HG03575 (cell line): ENCODE results near the gene PROCR.
"Not testable (repeated sequence)": the region's sequence is repeated elsewhere in the genome, so short reads cannot be mapped to it uniquely, and the experiment has no call there.

Experiments used
- ATAC-seq: cut with Tn5 transposase; IDR thresholded peaks from one replicate; pipeline ENCODE4 v1.9.1; 2021; ENCODE audit not compliant: unreplicated experiment, insufficient number of reproducible peaks, low FRiP score; ENCODE audit errors: extremely low read depth

The PROCR gene

DNA sequence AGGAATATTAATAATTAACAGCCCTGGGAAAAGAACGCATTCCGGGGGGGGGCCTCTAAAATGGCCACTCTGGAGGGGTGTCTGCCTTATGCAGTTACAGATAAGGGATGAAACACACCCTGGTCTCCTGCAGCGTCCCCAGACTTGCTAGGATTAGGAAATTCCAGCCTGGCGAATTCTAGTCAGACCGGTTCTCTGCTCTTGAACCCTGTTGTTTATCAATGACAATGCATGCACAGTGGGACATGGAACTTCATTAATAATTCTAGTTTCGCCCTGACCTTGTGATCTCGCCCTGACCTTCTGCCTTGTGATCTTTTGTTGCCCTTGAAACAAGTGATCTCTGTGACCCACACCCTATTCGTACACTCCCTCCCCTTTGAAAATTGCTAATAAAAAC, 17.4 kb downstream of the PROCR start:
- not testable (repeated sequence) for ATAC-seq

DNA sequence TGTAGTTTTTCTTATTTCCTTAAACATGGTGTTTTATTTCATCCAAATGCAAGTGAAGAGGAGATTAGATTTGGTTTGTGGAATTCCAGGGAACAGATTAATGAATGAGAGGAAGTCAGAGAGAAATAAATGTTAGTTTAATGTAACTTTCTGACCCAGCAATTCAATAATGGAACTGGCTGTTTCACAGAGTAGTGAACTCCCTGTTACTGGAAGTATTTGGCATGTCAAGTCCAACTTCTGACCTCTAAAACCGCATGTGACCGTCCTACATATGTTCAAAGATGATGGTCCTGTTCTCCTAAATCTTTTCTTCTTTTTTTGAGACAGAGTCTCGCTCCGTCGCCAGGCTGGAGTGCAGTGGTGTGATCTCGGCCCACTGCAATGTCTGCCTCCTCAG, 18.7 kb downstream of the PROCR start:
- ATAC-seq, result no peak

DNA sequence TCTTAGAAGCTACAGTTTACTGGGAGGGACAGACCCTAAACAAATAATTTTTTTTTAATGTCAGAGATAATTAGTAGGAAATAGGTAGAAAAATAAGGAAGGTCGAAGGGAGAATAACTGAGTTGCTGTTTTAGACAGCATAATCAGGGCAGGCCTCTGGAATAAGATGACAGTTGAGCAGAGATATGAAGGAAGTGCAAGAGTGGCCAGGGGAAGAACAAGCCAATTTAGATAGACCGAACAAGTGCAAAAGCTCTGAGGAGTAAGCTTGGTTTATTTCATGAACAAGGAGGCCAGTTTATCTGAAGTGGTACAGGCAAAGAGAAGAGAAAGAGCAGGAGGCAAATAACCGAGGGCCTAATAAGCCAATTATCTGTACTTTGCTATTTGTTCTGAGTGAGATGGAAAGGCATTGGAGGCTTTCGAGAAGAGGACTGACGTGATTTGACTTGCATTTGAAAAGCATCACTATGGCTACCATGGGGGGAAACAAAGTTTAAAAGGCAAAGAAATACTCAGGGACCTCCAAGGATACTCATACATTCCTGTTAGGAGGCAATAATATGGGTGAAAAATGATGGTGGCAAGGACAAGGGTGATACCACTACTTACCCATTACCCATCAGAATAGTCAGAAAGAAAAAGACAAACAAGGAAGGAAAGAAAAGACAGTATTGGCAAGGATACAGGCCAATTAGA, 19.7 kb downstream of the PROCR start:
- no peak for ATAC-seq

DNA sequence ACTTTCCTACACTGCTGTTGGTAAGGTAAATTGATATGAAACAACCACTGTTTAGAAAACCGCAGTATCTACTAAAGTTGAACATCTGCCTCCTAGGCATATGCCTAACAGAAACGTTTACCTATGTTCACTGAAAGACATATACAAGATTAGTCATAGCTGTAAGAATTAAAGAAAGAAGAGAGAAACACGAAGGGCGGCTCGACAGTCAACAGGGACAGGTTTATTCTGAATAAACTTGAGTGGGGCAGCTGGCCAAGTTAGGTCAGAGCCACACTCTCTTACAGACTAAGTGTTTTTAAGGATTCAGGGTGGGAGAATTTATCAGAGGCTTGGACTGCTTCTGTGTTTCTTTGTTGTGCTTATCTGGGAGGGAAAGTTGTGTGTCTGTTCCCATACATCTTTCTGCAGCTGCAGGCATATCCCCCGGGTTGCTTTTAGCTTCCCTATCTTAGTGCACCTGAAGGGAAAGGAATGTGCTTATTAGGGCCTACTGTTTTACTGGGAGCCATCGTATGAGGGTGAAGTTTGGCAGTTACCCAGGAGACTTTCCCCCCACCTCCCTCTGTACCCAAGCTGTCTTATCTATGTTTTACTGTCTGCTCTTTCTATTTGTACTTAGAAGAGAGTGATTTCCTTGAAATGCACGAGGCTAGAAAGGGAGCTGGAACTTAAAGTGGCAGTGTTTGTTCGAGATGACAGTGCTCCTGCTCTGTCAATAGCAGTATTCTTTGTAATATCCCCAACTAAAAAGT, 20.4 kb downstream of the PROCR start:
- ATAC-seq, result no peak

DNA sequence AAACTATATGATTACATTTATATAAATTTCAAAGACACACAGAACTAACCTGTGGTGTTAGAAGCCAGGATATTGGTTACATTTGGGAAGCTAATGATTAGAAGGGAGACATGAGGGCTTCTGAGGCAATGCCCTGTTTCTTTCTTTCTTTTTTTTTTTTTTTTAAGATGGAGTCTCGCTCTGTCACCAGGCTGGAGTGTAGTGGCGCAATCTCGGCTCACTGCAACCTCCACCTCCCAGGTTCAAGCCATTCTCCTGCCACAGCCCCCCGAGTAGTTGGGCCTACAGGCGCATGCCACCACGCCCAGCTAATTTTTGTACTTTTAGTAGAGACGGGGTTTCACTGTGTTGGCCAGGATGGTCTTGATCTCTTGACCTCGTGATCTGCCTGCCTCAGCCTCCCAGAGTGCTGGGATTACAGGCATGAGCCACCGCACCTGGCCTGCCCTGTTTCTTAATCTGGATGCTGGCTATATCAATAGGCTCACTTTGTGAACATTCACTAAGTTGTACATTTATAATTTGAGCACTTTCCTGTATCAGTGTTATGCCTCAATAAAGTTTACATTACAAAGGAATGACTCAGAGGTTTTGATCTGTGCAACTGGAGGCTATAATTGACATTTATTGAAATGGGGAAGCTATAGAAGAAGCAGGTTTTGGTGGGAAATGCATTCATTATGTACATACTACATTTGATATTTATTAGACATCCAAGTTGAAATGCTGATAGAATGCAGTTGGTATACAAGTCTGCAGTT, 21.3 kb downstream of the PROCR start:
- not testable (repeated sequence) for ATAC-seq

DNA sequence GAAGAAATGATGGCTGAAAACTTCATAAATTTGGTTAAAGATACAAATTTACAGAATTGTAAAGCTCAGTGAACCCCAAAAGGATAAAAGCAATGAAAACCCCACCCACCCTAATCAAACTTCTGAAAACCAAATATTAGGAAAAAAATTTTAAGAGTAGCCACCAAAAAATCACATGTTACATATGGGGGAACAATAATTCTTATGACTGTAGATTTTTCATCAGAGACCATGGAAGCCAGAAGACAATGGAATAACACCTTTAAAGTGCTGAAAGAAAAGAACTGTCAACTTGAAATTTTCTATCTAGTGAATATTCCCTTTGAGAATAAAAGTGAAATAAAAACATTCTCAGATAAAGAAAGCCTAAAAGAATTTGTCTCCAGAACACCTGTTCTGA, 24.4 kb downstream of the PROCR start:
- no peak for ATAC-seq

DNA sequence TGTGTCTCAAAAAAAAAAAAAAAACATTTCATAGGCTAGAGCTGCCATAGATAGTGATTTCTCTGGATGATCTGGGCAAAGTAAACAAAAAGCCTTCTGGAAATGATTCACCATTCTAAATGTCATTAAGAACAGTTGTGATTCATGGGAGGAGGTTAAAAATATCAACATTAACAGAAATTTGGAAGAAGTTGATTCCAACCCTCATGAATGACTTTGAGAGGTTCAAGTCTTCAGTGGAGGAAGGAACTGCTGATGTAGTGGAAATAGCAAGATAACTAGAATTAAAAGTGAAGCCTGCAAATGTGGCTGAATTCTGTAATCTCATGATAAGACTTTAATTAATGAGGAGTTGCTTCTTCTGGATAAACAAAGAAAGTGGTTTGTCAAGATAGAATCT, 27.9 kb downstream of the PROCR start:
- no peak for ATAC-seq

DNA sequence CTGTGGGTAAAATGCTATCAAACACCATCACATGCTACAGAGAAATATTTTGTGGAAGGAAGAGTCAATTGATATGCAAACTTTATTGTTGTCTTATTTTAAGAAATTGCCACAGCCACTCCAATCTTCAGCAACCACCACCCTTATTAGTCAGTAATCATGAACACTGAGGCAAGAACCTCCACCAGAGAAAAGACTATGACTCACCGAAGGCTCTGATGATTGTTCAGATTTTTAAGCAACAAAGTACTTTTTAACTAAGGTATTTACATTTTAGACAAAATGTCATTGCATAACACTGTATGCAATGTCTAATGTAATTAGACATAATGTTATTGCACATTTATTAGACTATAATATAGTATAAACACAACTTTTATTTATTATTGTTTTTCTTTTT, 28.4 kb downstream of the PROCR start:
- ATAC-seq, result no peak

DNA sequence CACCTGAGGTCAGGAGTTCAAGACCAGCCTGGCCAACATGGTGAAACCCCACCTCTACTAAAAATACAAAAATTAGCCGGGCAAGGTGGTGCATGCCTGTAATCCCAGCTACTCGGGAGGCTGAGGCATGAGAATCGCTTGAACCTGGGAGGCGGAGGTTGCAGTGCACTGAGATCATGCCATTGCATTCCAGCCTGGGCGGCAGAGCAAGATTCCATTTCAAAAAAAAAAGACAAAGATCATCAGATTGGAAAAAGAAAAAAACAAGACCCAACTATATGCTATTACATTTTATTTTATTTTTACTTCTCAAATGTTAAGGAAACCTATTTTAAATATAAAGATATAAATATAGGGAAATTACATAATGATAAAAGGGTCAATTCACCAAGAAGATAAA, 29.6 kb downstream of the PROCR start:
- ATAC-seq, result not testable (repeated sequence)

DNA sequence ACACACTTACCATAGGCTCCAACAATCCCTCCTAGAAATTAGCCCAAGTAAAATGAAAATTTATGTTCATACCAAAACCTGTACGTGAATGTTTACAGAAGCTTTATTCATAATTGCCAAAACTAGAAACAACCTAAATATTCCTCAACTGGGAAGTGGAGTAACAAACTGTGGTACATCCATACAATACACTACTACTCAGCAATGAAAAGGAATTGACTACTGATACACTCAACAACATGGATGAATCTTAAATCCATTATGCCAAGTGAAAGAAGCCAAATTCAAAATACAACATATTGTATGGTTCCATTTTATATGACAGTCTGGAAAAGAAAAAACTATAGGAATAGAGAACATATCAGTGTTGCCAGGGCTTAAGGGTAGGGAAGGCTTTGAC, 34.9 kb downstream of the PROCR start:
- ATAC-seq, result no peak

DNA sequence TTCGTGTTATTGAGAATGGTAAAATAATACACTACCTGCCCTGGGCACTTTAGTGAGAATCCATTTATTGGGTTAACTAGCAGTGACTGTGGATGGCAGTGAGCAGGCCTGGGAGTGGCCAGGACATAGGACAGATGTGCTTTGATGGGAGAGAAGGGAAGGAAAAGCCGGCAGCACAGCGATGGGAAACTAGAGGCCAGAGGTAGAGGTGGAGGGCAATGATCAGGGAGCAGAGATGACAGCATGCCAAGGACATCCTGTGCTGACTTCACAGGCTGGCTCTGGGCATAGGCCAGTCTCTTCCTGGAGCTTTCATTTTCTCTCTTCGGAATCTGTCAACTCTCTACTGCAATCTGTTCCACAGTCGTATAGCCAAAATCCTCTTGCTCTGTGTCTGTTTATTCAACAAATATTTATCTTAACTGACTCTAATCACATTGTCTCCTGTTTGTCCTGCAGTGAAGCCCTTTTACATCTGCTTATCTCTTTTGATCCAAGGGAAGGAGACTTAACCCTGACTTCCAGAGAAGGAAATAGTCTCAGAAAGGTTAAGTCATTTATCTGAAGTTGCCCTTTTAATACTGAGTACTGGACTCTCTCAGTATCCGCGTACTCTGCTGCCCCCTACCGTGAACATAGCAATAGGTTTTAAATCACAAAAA, 36.2 kb downstream of the PROCR start:
- ATAC-seq, result no peak

DNA sequence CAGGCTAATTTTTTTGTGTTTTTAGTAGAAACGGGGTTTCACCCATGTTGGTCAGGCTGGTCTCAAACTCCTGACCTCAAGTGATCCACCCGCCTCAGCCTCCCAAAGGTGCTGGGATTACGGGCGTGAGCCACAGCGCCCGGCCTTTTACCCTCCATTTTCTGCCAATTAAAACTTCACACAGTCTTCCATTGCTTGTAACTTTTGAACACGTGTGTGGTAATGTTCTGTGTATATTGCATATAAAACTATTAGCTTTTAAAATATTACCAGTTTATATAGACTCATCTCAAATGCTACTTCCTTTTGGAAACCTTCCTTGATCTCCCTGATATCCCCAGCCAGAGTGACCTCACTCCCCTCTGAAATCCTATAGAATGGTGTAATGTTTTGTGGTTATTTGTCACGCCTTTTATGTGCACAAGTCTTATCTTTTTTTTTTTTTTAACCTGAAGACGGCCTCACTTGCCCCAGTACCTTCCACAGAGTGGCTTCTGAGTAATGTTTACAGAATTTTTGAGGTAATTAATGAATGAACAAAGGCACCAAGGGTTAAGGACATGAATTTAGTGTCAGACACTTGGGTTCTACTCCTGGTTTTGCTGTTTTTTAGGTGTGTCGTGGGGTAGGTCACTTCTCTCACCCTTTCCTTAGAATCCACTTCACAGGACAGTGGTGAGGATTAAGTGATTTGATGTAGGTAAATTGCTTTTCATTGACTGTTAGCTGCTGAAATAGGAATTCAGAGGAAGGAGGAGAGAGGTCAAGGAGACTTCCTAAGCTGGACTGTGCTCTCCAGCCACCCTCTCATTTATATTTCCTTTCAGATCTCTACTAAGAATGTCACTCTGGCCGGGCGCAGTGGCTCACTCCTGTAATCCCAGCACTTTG, 43.4 kb downstream of the PROCR start:
- no peak for ATAC-seq

DNA sequence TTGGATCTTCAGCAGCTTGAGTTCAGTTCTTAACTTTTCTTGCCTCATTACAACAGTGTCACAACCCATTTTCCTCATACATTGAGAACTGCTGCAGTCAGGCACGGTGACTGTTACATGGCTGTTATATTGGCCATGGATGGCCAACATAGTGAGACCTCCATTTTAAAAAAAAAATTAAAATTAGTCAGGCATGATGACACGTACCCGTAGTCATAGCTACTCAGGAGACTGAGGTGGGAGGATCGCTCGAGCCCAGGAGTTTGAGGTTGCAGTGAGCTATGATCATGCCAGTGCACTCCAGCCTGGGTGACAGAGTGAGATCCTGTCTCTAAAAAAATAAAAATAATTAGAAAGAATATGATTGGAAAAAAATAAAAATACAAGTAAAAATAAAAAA, 44.7 kb downstream of the PROCR start:
- no peak for ATAC-seq

DNA sequence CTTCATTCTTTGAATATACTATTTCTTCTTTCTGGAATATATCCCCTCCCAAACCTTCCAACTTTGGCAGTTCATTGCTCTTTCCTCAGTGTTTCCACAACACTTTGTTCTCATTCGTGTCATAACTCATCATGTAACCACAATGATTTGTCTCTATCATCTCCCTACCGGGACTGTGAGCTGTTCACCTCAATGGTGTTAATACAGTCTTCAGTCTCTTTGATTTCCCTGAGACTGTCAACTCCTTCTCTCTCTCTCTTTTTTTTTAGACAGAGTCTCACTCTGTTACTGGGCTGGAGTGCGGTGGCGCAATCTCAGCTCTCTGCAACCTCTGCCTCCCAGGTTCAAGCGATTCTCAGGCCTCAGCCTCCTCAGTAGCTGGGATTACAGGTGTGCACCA, 52.1 kb downstream of the PROCR start:
- no peak for ATAC-seq

DNA sequence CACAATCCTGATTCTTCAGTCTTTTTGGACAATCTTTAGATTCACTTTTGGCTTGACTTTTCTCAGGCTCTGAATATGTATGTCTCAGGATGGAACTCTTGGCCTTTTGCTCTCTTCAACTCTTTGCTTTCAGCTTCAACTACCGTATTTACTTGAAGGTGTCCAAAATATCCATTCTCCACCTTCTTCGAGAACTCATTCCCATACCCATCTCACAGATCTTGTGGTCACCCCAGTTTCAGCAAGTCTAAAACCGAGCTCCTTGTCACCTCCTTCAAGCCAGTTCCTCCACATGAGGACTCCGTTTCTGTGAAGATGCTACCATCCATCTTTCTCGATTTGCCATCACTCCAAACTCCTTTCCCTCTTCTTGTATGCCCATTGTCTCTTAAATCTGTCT, 52.7 kb downstream of the PROCR start:
- no peak for ATAC-seq

DNA sequence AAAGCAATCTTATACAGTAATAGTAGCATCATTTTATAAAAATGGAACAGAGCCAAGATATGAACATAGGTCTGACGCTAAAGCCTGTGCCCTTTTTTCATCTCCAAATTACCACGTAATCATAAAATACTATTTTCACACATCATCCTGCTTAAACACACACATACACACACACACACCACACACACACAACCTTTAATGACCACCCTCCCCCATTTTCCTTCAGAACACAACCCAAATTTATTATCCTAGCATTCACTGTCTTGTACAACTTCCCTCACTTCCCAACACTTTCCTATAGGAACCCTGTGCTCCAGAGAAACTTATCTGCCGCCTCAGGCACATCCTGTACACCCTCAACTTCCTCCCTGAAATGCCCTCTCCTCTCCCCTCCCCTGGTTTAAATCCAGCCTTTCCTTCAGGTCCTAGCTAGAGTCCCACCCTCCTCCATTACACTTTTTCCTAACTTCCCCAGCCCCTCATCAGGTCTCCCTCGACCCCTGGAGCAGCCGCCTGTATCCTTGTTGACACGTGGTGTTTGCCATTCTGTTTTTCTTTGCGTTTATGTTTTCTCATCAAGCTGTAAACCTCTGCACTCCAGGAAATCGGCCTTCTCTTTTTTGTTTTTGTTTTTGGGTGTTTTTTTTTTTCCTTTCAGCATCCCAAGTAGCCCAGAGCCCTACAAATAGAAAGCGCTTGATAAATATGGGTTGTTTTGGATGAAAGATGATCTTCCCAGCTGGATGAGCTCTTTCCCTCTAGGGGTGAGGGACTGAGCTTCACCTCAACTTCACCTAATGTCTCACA, 53.6 kb downstream of the PROCR start:
- no peak for ATAC-seq

DNA sequence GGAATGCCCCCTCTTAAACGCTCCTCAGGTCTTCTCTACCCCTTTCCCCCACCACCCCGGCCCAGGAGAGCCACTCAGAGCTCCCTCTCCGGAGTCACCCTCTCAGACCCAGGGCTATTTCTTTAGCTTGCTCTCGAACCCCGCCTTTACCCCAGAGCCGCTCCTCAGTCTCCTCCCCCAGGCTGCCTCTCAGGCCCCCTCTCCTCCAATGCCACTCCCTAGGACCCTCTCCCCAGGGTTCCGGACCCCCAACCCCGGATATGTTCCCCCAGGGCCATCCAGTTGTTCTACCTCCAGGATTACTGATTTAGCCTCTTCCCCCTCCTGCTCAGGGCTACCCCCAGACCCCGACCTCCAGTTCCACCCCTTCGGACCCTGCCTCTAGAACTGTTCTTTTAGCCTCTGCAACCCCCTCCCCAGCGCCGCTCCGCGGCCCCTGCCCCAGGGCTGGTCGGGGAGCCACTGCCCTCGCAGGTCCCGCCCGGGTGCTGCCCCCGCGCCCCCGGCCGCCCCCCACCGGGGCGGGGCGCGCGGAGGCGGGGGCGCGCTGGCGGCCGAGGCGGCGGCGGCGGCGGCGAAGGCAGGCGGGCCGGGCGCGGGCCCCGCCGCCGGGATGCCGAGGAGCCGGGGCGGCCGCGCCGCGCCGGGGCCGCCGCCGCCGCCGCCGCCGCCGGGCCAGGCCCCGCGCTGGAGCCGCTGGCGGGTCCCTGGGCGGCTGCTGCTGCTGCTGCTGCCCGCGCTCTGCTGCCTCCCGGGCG, 54.4 kb downstream of the PROCR start, which contains the start of gene MMP24:
MMP24 (plus strand) TSS at position 565 of the 758 bp plus-strand sequence; CDS start at position 614, 49 bp downstream.
- no peak for ATAC-seq
